Middle frontal gyrus (tissue), 1 donor: ENCODE measurements around the gene FSIP2.
"Not testable (repeated sequence)": the region's sequence is repeated elsewhere in the genome, so short reads cannot be mapped to it uniquely, and the experiment has no call there.

Source experiments
- DNase-seq: peaks from one replicate; pipeline ENCODE4 v3.0.0-alpha.2; 2015; ENCODE audit warnings: low spot score; ENCODE audit errors: extremely low spot score

FSIP2 gene

GRCh38 chr2:185796758-185797157, 58.2 kb downstream of the FSIP2 start:
- DNase-seq, result no peak

- no peak for DNase-seq
Observed at GRCh38 chr2:185802926-185803325, 64.3 kb downstream of the FSIP2 start.

GRCh38 chr2:185806783-185807182, 68.2 kb downstream of the FSIP2 start:
- no peak for DNase-seq

- DNase-seq, result no peak
Observed at GRCh38 chr2:185807351-185807750, 68.7 kb downstream of the FSIP2 start.

GRCh38 chr2:185811580-185811979, 73.0 kb downstream of the FSIP2 start:
- no peak for DNase-seq

- no peak for DNase-seq
Observed at GRCh38 chr2:185813707-185814106, 75.1 kb downstream of the FSIP2 start.

- DNase-seq, result no peak
Observed at GRCh38 chr2:185817991-185818390, 79.4 kb downstream of the FSIP2 start.

- no peak for DNase-seq
Observed at GRCh38 chr2:185821467-185821866, 82.9 kb downstream of the FSIP2 start.

GRCh38 chr2:185823773-185824172, 85.2 kb downstream of the FSIP2 start:
- no peak for DNase-seq

GRCh38 chr2:185825557-185825956, 87.0 kb downstream of the FSIP2 start:
- no peak for DNase-seq

- no peak for DNase-seq
Observed at GRCh38 chr2:185828326-185828725, 89.7 kb downstream of the FSIP2 start.

GRCh38 chr2:185833864-185834263, 95.3 kb downstream of the FSIP2 start:
- no peak for DNase-seq

GRCh38 chr2:185835974-185836373, 97.4 kb downstream of the FSIP2 start:
- no peak for DNase-seq

- no peak for DNase-seq
Observed at GRCh38 chr2:185854885-185855284, 116.3 kb downstream of the FSIP2 start.

GRCh38 chr2:185857691-185858090, 119.1 kb downstream of the FSIP2 start:
- no peak for DNase-seq

GRCh38 chr2:185859506-185859905, 120.9 kb downstream of the FSIP2 start:
- no peak for DNase-seq

- no peak for DNase-seq
Observed at GRCh38 chr2:185860321-185860720, 121.7 kb downstream of the FSIP2 start.

- DNase-seq, result no peak
Observed at GRCh38 chr2:185862657-185863398, 124.2 kb downstream of the FSIP2 start.

- not testable (repeated sequence) for DNase-seq
Observed at GRCh38 chr2:185864468-185865260, 126.1 kb downstream of the FSIP2 start.

GRCh38 chr2:185875136-185875931, 136.7 kb downstream of the FSIP2 start:
- no peak for DNase-seq

- no peak for DNase-seq
Observed at GRCh38 chr2:185876234-185876633, 137.6 kb downstream of the FSIP2 start.

- no peak for DNase-seq
Observed at GRCh38 chr2:185880396-185880795, 141.8 kb downstream of the FSIP2 start.
